Fibroblast of mammary gland (primary cell): ENCODE results near the gene SRGAP1.

Experiments used
- DNase-seq: peaks from one replicate; pipeline ENCODE4 v3.0.0-alpha.2; 2010; ENCODE audit warnings: low read depth
- H3K4me3 ChIP-seq: 2 replicates; pipeline ENCODE4 v1.5.1; 2011; ENCODE audit warnings: low read depth, mild to moderate bottlenecking, low read length, moderate library complexity; ENCODE audit not compliant: control insufficient read depth
- CTCF ChIP-seq: conservative IDR thresholded peaks from 2 replicates; pipeline ENCODE4 v1.5.1; 2011; ENCODE audit warnings: low read depth, low read length, inconsistent platforms; ENCODE audit not compliant: control insufficient read depth, insufficient read depth

Gene SRGAP1

DNA sequence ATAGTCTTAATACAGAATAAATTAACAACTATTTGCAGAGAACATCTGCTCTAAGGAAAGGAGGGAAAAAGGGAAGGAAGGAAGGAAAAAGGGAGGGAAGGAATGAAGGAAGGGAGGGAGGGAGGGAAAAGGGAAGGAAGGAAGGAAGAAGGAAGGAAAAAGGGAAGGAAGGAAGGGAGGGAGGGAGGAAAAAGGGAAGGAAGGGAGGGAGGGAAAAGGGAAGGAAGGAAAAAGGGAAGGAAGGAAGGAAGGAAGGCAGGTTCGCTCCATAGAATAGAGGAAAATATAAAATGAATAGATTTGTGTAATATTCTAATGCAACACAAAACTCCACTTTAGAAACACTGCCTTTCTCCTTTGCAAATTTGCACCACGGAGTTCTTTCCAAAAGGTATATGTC lies 361.0 kb downstream of the SRGAP1 start:
- DNase-seq = no peak
- no peak overlapping the region for H3K4me3 ChIP-seq
- TF ChIP-seq CTCF = no peak

DNA sequence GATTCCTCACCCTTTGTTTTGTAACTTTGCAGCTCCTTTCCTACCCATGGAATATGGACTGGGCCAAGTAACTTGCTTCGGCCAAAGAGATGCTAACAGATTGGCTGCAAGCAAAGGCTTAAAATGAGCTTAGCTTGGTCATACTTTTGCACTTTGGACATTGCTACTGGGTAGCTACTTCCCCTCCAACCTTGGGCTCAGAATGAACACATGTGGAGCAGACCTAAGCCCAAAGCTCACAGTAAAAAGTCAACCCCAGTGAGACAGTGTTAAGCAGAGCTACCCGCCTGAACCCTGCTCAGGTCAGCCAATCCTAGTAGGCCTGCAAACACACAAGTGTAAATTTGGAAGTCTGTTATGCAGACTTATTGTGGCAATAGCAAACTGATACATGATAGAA lies 363.0 kb downstream of the SRGAP1 start:
- no peak for TF ChIP-seq CTCF
- H3K4me3 ChIP-seq = no peak overlapping the region
- DNase-seq = no peak
